Activated B cell treated with CpG ODN at 0.5 μM for 24 hours (primary cell): ENCODE data around the gene MREG. TPM values are rescaled to one million over a fixed set of nuclear protein-coding genes. Genes with fewer than 3 reads are reported as not detected.
"Not testable (repeated sequence)": the region's sequence is repeated elsewhere in the genome, so short reads cannot be mapped to it uniquely, and the experiment has no call there.

ENCODE experiments used
- ATAC-seq: fragments of 200-7000 bp; cut with Tn5 transposase; one replicate; pipeline ENCODE4 v1.10.0; 2021; ENCODE audit warnings: low read depth, mild to moderate bottlenecking, moderate library complexity
- CTCF ChIA-PET: fragments of 350-600 bp; sonication (Branson Sonifier 250); formaldehyde crosslinking; loops from one replicate; lab custom pipeline; 2021; ENCODE audit warnings: antibody characterized with exemption; lab: Charles Lee
- POLR2A ChIA-PET: fragments of 350-600 bp; sonication (Branson Sonifier 250); formaldehyde crosslinking; loops from one replicate; lab custom pipeline; 2021; ENCODE audit warnings: antibody characterized with exemption; lab: Charles Lee
- DNase-seq: peaks from one replicate; pipeline ENCODE4 v3.0.0; 2022
- H3K27ac Mint-ChIP-seq: one replicate; pipeline ENCODE4 v1.8.0; 2020; ENCODE audit warnings: mixed read lengths
- H3K27me3 Mint-ChIP-seq: one replicate; pipeline ENCODE4 v1.8.0; 2021; ENCODE audit warnings: mixed read lengths
- H3K36me3 Mint-ChIP-seq: one replicate; pipeline ENCODE4 v1.8.0; 2021; ENCODE audit warnings: low read depth, mixed read lengths
- H3K4me1 Mint-ChIP-seq: one replicate; pipeline ENCODE4 v1.8.0; 2021; ENCODE audit warnings: mixed read lengths
- H3K4me3 Mint-ChIP-seq: one replicate; pipeline ENCODE4 v1.8.0; 2020; ENCODE audit warnings: mild to moderate bottlenecking, mixed read lengths
- H3K9me3 Mint-ChIP-seq: one replicate; pipeline ENCODE4 v1.8.0; 2020; ENCODE audit warnings: mixed read lengths
- CTCF ChIP-seq: fragments of 200-600 bp; IDR thresholded peaks from one replicate; pipeline ENCODE4 v1.8.0; 2022; ENCODE audit warnings: antibody characterized with exemption, mild to moderate bottlenecking
- intact Hi-C: fragments of 100-400 bp; cut with micrococcal nuclease; formaldehyde crosslinking; loops from one replicate; pipeline ENCODE4 v1.15.1; 2024
- total RNA-seq: library from RNA; stranded (reverse); gene quantifications from 2 replicates; pipeline ENCODE4 v1.2.3, GENCODE V29; 2022

The MREG gene
- total RNA-seq, 1 donor from 2014 or later = 16.6 TPM

DNA sequence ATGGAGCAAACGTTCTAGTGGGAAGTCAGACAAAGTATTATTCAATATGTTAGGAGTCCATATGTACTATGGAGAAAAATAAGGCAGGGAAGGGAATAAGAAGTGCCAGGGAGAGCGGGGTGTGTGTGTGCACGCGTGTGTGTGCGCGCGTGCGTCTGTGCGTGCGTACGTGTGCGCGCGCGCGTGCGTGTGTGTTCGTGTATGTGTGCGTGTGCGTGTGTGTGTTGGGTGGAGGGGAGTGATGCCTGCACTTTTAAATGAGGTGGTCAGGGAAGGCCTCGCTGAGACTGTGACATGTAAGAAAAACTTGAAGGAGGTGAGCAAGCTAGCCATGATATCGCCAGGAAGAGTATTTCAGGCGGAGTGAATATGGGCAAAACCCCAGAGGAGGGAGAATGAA, 1.6 kb upstream of the MREG start:
- intact Hi-C loops = loop anchor here (5.0 to 10.0 kb wide), 2 partner anchors 203 to 480 kb away; partner anchors contain the start of gene RPL37A
- ATAC-seq (no peak), DNase-seq (no peak)
- H3K27me3 Mint-ChIP-seq = no peaks in the 10 kb centered on the region
- ChIA-PET POLR2A (interaction anchor here (3.2 kb wide), 1 partner anchor 9 kb away, joined by 18 read pairs; no protein-coding TSS in a partner anchor), CTCF (interaction anchor here (1.0 kb wide), 1 partner anchor 19 kb away, joined by 3 read pairs; no protein-coding TSS in a partner anchor)
- H3K27ac Mint-ChIP-seq = no peak overlapping the region
- no peak overlapping the region for H3K4me3 Mint-ChIP-seq
- H3K9me3 Mint-ChIP-seq = peaks cover 2% of the 10 kb centered on the region
- peaks cover 55% of the 10 kb centered on the region for H3K4me1 Mint-ChIP-seq
- H3K36me3 Mint-ChIP-seq = peaks cover 6% of the 10 kb centered on the region
- no peak for TF ChIP-seq CTCF

GRCh38 chr2:216014006-216014405, 655 bp upstream of the MREG start:
- peaks cover 60% of the 10 kb centered on the region for H3K4me1 Mint-ChIP-seq
- H3K9me3 Mint-ChIP-seq = peaks cover 2% of the 10 kb centered on the region
- peaks cover 6% of the 10 kb centered on the region for H3K36me3 Mint-ChIP-seq
- peak overlapping the region; percentile 72 for H3K4me3 Mint-ChIP-seq
- POLR2A ChIA-PET = no interaction called here
- no peak for DNase-seq
- no peaks in the 10 kb centered on the region for H3K27me3 Mint-ChIP-seq
- no peak for ATAC-seq
- intact Hi-C loops = loop anchor here (5.0 to 10.0 kb wide), 2 partner anchors 202 to 481 kb away; partner anchors contain the start of gene RPL37A
- peak overlapping the region; percentile 36 for H3K27ac Mint-ChIP-seq
- CTCF ChIA-PET = interaction anchor here (0.8 to 1.4 kb wide), 3 partner anchors 9 to 13 kb away, joined by 3 to 4 read pairs (median 3); no protein-coding TSS in a partner anchor
- TF ChIP-seq CTCF = no peak

DNA sequence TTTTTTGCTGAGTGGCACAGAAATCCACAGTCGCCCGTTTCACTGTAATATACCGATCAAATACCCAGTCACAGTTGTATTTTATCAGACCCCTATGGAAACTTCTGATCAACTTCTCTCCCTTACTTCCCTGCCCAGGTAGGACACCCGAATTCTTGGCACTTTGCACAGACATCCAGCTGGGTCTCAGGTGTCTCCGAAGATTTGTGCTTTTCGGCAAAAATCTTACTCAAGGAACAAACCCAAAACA, 596 bp downstream of the MREG start:
- Mint-ChIP-seq H3K27ac (peak overlapping the region; percentile 76), H3K27me3 (no peaks in the 10 kb centered on the region), H3K9me3 (no peaks in the 10 kb centered on the region), H3K4me1 (peaks cover 68% of the 10 kb centered on the region), H3K4me3 (peak overlapping the region; percentile 89), H3K36me3 (peaks cover 4% of the 10 kb centered on the region)
- ATAC-seq (no peak), DNase-seq (no peak)
- POLR2A ChIA-PET = no interaction called here
- no peak for TF ChIP-seq CTCF
- intact Hi-C loops = loop anchor here (1.0 to 10.0 kb wide), 5 partner anchors 7 to 482 kb away; partner anchors contain the start of genes RPL37A and SMARCAL1
- CTCF ChIA-PET = interaction anchor here (1.1 to 1.5 kb wide), 3 partner anchors 11 to 62 kb away, joined by 3 to 6 read pairs (median 5); no protein-coding TSS in a partner anchor

GRCh38 chr2:216012133-216012829, 1.1 kb downstream of the MREG start:
- Mint-ChIP-seq H3K4me3 (peak overlapping the region; percentile 89), H3K27ac (peak overlapping the region; percentile 76), H3K4me1 (peaks cover 66% of the 10 kb centered on the region), H3K27me3 (no peaks in the 10 kb centered on the region), H3K9me3 (no peaks in the 10 kb centered on the region), H3K36me3 (peaks cover 4% of the 10 kb centered on the region)
- ATAC-seq (no peak), DNase-seq (no peak)
- intact Hi-C loops = loop anchor here (2.0 to 10.0 kb wide), 4 partner anchors 61 to 483 kb away; partner anchors contain the start of genes RPL37A and SMARCAL1
- POLR2A ChIA-PET = no interaction called here
- CTCF ChIA-PET = interaction anchor here (1.1 to 1.5 kb wide), 3 partner anchors 11 to 62 kb away, joined by 3 to 6 read pairs (median 5); no protein-coding TSS in a partner anchor
- no peak for TF ChIP-seq CTCF

GRCh38 chr2:216009215-216009614, 4.1 kb downstream of the MREG start:
- H3K4me1 Mint-ChIP-seq = peaks cover 66% of the 10 kb centered on the region
- H3K9me3 Mint-ChIP-seq, ATAC-seq, H3K36me3 Mint-ChIP-seq, H3K27ac Mint-ChIP-seq, CTCF ChIA-PET, H3K4me3 Mint-ChIP-seq, DNase-seq, H3K27me3 Mint-ChIP-seq, intact Hi-C loops: not testable (repeated sequence)
- POLR2A ChIA-PET = interaction anchor here (1.1 kb wide), 1 partner anchor 9 kb away, joined by 5 read pairs; no protein-coding TSS in a partner anchor
